Activated CD4-positive, alpha-beta T cell treated with anti-CD3 and anti-CD28 coated beads for 4 hours (primary cell): ENCODE measurements around the gene TSC1.

Experiments
- DNase-seq, 2 donors: peaks; one replicate each; pipeline ENCODE4 v3.0.0-alpha.2; 2020

TSC1 gene

DNA sequence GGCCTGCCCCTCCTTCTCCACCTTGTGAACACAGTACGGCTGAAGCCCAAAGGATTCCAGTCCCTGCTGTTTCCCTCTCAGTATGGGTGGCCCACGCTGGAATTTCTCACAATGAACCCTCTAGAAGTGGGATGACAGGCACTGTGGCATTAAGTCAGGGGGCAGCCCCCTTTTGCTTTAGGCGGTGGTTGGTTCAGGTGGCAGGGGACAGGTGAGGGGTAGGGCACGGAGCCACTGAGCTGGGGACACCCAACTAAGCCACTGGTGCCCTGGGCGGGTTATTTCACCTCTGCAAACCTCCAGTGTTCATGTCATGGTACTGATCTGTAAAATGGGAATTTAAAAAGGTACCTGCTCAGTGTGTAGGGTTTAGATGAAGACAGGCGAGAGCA is 58.1 kb downstream of the TSC1 start:
- DNase-seq, result no peak

DNA sequence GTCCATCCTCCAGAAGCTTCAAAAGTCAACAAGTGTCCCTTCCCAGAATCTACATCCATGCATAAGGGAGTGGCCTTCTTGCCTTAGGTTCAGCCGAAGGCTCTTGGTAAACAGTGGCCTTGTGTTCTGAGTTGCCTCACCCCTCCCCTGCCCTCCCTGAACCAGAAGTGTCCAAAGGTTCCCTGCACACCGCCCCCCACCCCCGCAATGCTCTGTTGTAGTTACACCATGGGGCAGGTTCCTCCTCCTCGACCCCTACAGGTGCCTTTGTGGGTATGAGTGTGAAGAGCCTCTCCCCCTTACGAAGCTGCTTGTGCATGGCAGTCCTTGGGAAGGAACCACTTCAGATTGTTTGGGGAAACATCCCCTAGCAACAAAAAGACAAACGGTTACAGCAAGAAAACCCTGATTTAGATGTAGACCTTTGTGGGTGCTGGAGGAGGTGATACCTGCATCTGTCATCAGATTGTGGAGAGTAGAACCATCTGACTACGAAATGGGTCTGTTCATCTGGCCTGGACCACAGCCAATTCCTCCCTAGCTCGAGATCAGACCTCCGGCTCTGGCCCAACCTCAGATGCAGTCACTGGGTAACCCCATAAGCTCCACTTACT is 58.6 kb downstream of the TSC1 start:
- DNase-seq, result no peak

DNA sequence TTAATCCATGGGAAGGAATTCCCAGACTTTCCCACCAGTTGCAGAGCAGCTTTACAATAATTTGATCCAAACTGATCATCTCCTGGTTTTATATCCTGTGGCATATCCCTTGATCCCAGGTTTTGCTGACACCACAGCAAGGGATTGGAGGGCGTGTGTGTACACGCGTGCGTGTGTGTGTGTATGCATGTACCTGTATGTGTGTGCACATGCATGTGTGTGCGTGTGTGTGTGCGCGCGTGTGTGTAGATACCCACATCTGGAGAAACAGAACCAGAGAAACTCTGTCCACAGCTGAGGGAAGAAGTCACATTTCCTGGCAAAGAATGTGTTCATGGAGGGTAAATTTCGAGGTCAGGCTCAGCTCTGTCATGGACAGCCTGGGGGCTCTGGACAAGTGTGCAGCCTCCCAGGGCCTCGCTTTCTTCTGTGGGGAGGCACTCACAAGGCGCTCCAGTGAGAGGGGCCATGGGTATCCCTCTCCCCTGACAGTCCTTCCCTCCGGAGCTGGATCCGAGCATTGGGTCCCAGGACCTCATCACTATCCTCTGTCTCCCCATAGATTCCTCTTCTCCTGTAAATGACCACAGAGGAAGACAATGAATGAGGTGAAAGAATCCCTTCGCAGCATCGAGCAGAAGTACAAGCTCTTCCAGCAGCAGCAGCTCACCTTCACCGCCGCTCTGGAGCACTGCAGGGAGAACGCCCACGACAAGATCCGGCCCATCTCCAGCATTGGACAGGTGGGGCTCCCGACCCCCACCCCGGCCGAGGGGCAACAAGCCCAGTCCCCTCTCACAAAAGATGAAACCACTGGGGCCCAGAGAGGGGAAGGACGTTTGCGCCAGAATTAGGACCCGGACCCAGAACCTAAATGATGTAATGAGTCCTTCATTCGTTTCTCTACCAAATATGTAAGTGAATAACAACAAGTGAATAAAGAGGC is 60.8 kb downstream of the TSC1 start:
- no peak for DNase-seq

DNA sequence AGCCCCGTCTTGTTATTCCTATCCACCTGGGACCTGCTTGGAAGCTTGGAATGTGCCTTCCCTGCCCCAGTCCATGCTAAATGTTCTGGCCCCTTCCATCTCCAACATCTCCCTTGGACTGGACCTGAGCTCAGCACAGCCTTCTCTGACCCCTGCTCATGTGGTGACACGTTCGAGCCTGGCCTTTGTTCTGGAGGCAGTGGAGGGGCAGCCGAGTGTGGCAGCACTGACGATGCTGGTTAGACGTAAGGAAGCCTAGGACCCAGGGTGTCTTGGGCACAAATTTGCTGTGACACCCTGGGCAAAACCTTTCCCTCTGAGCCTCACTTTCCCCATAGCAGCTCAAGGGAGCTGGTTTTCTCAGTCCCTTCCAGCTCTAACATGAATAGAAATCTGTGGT is 61.8 kb downstream of the TSC1 start:
- DNase-seq, result no peak

DNA sequence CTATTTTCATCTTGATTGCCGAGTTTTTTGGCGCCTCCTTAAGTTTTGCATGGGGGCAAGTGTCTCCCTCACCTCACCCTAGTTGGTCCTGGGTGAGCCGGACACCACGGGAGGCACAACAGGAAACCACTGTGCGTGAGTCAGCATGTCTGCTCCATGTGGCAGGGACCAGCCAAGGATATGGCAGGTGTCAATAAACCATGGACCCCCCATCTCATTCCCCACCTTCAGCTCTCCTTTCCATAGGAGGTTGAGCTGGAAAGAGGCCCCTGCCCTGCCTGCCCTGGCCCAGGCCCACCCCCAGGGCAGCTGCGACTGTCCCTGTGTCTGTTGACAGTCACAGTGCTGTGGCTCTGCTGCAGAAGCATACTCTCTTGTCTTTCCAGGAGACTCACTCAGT is 62.6 kb downstream of the TSC1 start:
- DNase-seq, result no peak

DNA sequence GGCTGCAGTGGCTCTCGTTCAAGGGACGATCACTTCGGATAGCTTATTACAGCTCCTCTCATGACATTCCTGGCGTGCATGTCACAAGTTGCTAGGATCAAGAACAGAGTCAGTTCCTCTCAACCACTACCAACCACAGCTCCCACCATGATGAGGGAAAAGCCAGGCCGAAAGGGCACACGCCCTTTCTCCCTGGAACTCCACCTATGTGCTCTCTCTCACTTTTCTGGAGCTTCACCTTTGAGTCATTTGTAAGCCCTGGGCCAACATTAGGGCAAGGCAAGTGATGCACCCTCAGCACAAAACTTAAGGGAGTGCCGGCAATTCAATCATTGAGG is 64.1 kb downstream of the TSC1 start:
- no peak for DNase-seq

DNA sequence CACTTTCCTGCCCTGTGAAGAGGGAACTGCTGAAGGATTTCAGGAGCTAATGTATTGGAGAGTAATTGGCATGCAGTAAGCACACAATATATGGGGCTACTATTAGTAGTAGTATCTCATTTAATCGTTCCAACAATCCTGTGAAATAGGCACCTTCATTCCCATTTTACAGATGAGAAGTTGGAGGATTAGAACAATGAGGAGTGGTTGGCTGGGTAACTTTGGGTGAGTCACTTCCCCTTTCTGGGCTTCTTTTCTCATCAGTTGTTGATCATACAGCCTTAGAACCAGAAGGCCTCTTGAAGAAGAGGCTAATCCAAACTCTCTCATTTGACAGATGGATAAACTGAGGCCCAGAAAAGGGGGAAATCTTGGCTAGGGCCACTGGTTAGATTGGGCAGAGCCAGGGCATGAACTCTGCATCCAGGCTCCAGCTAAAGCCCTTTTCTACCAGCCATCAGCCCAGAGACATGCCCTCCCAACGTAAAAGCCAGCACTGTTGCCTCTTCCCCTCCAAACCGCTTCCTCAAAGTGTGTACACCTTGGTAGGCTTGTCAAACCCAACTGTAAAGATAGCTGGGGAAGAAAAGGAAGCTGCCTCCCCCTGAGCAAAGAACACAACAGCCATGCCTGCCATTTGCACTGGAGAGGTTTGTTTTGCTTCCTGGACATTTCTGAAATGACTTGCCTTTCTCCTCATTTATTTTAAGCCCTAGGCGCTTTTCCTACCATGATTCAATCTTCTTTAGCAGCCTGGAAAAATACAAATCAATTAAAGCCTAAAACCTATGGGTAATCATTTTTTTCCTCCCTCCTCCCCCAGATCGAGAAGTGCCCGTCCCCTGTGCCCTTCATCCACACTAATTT is 64.7 kb downstream of the TSC1 start:
- no peak for DNase-seq

DNA sequence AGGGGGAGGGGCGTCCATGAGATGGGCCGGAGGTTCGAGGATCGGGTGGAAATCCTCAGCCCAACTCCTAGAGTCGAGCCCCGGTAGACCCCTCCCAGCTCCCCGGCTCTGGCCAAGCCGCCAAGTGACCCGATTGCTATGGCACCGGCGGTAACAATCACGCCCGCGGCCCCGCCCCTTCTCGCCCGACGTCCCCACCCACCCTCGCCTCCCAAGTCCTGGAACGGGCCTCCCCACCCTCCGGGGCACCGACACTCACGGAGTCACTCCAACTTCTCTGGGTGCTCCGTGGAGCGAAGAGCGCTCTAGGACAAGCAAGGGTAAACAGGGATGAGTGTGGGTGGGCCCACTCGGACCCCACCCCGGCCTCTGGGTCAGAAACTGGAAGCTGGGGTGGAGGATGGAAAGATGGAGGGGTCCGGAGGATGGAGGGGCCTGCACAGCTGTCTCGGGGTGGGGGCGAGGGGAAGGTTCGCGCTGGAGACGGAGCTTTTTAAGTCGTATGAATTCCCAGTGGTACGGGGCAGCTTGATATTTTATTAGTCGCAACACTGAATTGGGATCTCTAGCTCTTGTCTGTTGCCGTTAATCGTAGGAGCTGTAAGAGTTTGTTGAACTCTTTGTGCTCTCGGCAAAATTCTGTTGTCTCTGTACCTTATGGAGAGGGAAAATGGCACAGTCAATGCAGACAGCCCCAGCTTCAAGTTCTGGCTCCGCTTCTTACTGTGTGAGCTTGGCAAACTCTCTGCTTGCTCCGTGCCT is 65.5 kb downstream of the TSC1 start, which contains the start of gene SPACA9:
SPACA9 (plus strand) TSS at position 204 of the 762 bp plus-strand sequence. CDS start 5,050 bp downstream, outside the sequence.
- DNase-seq, result peak; percentile 9 to 20

DNA sequence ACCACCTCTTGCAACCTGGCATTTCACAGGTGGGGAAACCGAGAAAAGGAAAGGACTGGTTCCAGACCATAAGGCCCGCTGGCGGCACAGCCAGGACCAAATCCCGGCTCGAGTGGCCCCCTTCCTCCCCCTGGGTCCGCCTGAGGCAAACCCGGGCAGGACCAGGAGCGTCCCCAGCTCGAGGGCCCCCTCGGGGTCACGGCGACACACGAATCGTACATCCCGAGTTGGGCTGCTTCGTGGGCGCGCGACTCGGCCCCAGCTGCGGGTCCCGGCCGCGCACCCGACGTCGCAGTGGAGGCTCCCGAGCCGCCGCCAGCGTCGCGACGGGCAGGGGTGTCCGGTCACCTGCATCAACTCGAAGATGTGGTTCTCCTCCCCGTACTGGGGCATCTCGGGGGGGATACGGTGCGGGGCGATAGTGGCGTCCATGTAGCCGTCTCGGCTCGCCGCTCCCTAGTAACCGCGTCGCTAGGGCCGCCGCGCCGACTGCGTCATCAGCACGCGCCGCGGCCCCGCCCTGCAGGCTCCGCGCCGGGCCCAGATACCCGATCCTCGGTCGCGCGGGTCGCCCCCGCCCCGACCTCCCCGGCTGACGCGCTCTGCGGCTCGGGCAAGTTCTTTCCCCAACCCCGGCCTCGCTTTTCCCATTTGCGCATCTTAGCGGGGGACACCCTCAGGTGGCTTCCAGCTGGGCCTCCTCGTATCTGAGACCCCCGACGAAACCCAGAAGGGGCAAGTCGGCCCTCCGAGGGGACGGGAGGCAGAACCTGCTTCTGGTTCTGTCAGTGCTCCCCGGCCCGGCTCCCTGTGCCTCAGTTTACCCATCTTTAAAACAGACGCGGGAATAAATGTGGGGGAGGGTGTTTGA is 66.4 kb downstream of the TSC1 start, which contains the start of gene AK8:
AK8 (minus strand) TSS at position 461 of the 871 bp plus-strand sequence; CDS start at position 432, 29 bp downstream.
- DNase-seq, result peak; percentile 72

DNA sequence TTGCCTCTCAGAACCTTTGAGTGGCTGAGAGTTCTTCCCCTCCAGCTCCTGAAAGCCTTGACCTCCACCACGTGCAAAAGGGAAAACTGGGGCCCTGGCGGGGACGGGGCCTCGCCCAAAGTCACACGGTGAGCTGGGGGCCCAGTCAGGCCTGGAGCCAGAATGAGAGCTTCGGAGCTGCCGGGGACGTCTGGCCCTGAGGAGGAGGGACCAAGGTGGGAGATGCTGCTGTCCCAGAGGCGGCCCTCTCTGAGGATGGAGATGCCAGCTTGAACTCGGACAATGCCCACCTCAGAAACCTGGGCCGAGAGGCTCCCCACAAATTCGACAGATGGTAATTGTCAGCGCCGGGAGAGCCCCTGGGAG is 67.0 kb downstream of the TSC1 start:
- DNase-seq, result no peak

DNA sequence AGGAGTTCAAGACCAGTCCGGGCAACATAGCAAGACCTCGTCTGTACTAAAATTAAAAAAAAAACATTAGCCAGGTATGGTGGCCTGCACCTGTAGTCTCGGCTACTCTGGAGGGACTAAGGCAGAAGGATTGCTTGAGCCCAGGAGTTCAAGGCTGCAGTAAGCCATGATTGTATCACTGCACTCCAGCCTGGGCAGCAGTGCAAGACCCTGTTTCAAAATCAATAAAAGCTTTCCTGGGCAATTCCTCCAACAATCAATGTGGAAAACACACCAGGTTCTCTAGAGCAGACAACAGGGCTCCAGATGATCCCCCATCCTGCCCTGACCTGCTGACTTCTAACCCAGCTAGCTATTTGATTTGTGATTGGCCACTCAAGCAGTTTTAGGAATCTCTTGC is 67.6 kb downstream of the TSC1 start:
- no peak for DNase-seq

DNA sequence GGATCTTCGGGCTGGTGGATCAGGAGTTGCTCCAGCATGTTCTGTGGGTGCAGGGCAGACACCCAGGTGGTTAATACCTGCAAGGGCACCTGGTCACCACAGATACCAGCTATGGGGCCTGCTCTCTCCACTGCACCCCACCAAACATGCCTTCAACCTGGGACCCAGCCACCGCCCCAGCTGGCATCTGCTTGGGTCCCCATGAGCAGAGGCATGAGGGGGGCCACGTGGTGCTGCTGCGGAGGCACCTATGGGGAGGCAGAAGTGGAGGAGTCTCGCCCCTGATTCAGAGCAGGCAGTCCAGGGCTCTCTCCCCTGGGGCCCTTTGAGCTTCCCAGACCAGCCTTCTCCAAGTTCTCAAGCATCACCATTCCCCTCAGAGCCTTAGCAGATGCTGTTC is 69.3 kb downstream of the TSC1 start:
- DNase-seq, result no peak

DNA sequence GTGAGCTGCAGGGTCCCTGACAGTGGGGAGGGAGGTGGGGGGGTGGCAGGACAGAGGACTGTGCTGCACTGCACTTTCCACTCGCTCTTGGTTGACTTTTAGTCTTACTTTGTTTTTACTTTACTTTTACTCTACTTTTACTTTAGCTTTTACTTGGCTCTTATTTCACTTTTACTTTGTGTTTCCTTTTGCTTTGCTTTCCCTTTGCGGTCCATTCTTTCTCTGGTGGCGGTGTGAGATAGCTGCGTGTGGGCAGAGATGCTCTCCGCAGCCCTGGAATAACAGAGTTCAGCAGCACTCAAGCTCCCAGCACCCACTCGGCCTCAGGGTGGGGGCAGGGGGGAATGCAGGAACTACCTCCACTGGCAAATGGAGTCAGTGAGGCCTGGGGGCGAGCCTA is 71.0 kb downstream of the TSC1 start:
- DNase-seq, result no peak

DNA sequence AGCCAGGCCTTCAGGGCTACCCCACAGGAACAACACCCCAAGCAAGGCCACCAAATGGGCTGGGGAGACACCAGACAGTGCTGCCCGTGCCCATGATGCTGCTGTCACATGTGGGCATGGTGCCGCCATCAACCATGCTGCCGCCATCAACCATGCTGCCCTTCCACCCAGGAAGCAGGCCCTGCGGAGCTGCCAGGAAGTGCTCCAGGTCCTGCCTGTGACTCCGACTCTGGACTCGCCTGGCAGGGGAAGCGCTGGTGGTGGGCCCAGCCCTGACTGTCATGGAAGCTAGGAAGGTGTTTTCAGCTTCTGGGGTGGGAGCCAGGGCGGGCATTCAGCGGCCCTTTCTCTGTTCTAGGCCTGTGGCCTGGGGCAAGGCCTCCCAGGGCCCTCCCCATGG is 75.2 kb downstream of the TSC1 start:
- DNase-seq, result no peak

DNA sequence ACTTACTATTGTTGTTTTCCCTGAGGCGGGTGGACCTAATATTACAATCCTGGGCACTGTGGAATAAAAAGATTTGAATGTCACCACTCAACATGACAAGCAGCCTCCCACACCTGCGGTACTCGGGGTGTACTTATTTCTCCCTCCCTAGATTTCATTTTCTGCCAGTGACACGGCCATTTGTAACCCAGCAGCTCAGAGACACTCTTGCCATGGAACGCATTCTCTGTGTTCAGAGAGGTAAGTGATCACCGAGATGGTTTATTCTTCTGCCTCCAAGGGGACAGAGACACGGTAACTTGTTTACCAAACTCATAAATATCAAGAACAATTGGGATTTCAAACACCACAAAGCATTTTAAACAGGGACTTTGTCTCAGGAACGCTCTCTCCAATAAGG is 77.5 kb downstream of the TSC1 start:
- DNase-seq, result no peak

DNA sequence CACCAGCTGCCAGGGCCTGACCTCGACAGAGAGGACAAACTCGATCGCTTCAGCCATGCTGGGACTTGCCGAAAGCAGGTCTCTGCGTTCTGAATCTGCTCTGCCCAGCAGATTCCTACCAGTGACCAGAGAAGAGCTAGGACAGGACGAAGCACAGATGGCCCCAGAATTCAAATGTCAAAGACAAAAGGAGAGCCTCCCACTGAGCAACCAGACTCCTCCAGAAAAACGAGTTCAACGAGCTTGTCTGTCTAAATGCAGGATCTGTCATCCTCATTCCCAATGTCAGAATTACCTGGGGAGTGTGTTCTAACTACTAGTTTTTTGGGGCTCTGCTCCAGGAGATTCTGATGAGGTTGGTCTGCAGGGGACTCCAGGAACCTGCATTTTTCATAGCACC is 79.7 kb downstream of the TSC1 start:
- no peak for DNase-seq

DNA sequence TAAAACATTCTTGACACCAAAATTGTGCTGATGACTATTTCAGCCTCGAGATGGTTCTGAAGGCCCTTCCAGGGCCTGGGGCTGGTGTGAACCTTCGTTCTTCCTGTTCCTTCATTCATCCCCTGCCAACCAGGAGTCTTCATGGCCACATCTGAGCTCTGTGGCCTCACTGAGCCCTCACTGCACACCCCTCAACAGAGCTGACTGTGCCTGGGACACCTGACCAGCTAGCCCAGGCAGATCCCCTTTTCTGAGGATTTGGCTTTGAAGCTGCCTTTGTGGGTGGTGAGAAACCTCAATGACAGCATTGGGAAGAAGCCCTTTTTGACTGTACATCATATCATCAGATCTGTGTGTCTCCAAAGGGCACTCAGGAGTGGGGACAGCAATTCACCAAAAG is 80.1 kb downstream of the TSC1 start:
- no peak for DNase-seq

DNA sequence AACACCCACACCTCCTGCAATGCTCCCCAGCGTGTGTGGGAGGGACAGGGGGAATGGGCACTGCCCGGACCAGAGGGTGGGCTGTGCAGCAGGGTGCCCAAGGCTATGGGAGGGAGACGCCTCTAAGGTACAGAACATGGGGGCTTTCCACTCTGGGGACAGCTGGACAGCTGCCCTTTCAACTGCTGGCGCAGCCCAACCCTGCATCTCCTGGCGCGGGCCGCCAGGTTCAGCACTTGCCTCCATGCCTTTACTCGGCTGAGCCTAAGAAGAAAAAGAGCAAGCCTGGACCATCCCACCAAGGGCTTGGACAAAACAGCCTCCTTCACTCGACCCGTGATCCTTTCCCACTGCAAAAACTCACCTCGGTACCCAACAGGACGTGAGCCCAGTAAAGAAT is 81.3 kb downstream of the TSC1 start:
- DNase-seq, result no peak

DNA sequence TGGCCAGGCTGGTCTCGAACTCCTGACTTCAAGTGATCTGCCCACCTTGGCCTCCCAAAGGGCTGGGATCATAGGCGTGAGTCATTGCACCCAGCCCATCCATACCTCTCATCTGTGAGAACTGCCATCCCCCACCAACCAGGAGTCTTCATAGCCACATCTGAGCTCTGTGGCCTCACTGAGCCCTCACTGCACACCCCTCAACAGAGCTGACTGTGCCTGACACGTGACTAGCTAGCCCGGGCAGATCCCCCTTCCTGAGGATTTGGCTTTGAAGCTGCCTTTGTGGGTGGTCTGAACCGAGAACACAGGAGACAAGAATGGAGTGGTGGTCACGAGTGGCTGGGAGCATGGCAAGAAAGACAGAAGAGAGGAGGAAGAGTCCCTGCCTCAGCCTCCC is 81.9 kb downstream of the TSC1 start:
- DNase-seq, result no peak

DNA sequence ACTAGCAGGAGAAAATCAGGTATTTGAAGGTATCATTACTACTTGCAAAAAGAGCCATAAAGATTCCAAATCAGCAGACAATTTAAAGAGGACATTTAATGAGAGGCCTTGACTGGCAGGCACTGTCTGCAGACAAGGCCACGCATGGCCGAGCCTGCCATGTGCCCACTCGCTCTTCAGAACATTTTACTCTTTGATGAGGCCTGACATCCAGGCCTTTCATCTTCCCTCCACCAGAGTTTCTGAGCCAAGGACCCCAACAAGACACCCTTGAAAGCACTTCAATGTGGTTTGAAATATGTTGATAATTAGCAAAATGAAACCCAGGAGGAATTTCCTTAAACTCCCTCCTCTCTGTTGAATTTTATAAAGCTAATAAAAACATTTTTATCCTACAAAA is 82.8 kb downstream of the TSC1 start:
- DNase-seq, result no peak

DNA sequence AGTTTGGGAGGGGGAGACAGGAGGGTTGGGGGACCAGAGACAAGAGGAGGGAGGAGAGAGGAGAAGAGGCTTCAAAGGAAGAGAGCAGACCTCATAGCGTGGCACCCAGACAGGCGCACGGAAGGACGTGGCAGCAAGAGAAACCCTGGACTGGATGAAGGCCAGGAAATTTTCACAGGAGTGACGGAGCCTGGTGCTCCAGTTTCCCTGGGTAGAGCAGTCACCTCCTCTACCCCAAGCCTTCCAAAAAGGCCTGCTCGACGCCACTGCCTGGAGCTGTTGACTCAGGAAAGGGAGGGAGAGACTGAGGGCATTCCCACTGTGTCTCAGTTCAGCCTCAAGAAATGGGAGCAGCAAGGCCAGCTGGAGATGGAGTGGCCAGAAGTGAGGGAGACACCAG is 85.7 kb downstream of the TSC1 start:
- no peak for DNase-seq
